NCI-H446 (cell line): ENCODE data around the gene ACAD9.
"Not testable (repeated sequence)": the region's sequence is repeated elsewhere in the genome, so short reads cannot be mapped to it uniquely, and the experiment has no call there.

ENCODE experiments used
- DNase-seq, 2 experiments: peaks; one replicate each; lab custom pipeline; 2025; lab: John Stamatoyannopoulos, UW

The ACAD9 gene

DNA sequence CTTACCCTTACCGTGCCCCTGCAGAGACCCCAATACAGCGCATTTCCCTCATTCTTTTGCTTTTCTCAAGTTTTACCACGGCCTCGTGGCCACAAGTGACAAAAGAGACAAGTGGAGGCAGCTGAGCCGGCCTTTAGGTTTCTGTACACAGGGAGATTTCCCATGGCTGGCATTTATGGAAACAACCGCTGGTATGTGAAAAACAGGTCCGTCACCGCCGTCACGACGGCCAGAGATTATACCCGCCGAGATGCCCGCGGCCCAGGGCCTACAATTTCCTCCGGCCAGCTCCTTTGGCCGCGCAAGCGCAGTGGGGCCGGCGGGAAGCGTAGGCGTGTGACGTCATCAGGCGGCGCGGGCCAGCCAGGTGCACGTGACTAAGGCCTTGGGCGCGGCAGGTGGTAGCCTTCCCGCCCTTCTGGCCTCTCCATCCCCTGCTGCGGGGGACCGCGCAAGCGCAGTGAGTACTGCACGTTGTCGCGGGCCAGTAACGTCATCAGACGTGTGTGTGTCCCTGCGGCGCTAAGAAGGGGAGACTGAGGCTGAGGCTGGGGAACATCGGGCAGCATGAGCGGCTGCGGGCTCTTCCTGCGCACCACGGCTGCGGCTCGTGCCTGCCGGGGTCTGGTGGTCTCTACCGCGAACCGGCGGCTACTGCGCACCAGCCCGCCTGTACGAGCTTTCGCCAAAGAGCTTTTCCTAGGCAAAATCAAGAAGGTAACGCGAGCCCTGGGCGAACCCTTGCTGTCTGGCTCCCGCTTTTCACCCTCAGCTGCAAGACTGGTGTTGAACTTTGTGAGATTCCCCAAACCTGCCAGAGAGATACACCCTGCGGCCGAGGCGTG is at the start of gene ACAD9:
Gene ACAD9, plus strand, starts transcription at position 496 of the 845 bp plus-strand sequence. Its CDS starts 72 bp downstream, at position 568.
- peak; percentile 96 to 99 for DNase-seq

DNA sequence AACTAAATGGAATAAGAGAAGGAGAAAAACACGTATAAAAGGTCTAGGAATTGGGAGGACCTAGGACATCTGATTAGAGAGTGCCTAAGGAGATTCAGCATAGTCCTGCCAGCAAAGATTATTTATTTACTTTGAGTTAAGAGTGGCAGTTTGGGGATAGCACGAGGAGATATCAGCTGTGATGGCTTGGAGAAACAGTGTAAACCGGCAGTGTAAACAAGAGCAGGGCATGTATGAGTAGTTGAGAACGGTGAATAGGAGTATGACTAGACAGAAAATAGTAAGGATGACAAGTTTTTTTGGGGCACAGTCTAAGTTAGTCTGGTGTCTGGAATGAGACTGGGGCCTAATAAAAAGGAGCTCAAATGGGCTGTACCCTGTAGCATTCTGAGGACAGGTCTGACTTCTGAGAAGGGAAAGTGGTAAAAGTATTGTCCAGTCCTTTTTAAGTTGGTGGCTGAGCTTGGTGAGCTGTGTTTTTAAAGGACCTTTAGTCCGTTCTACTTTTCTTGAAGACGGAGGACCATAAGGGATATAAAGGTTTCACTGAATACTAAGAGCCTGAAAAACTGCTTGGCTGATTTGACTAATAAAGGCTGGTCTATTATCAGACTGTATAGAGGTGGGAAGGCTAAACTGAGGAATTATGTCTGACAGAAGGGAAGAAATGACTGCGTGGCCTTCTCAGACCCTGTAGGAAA is 49.3 kb upstream of the ACAD9 start:
- DNase-seq, result not testable (repeated sequence)

- not testable (repeated sequence) for DNase-seq
Measured at GRCh38 chr3:128830762-128831161, 48.7 kb upstream of the ACAD9 start.

GRCh38 chr3:128832979-128833378 is 46.4 kb upstream of the ACAD9 start:
- not testable (repeated sequence) for DNase-seq

DNA sequence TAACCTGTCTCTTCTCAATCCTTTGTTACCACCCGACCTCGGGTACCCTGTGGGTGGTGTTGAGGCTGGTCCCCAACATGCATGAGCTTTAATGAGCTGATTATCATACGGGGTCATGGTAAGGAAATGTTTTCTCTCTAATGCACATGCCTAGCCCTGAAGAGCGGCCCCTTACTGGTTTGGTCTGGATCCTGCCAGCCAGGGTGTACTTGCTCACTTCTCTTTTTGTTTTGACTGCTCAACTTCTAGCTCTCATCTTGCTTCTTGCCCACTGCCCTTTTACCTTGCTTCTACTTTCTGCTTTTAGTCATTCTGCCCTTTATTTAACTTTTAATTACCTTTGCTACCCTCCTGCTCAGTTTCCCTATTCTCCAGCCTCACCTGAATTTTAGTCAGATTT is 44.3 kb upstream of the ACAD9 start:
- DNase-seq, result no peak

- no peak for DNase-seq
Measured at GRCh38 chr3:128841926-128842920, 37.2 kb upstream of the ACAD9 start.

DNA sequence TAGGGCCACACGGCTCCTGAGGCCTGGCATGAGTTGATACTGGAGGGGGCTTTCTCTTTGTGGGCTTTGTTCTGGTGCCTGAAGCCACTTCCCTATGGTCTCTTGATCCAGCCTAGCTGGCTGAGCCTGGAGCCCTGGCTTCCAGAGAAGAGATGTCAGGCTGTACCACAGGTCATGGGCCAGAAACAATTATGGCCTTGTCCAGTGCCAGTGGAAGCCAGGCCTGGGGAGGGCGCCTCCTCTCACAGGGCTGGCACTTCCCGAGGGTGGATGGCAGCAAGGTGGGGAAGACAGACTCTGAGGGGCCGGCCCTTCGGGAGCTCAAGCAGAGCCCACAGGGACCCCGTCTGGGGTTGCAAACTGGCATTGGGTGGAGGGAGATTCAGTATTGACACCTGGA is 34.9 kb upstream of the ACAD9 start:
- no peak for DNase-seq

GRCh38 chr3:128845119-128845777 is 34.2 kb upstream of the ACAD9 start:
- DNase-seq, result no peak

DNA sequence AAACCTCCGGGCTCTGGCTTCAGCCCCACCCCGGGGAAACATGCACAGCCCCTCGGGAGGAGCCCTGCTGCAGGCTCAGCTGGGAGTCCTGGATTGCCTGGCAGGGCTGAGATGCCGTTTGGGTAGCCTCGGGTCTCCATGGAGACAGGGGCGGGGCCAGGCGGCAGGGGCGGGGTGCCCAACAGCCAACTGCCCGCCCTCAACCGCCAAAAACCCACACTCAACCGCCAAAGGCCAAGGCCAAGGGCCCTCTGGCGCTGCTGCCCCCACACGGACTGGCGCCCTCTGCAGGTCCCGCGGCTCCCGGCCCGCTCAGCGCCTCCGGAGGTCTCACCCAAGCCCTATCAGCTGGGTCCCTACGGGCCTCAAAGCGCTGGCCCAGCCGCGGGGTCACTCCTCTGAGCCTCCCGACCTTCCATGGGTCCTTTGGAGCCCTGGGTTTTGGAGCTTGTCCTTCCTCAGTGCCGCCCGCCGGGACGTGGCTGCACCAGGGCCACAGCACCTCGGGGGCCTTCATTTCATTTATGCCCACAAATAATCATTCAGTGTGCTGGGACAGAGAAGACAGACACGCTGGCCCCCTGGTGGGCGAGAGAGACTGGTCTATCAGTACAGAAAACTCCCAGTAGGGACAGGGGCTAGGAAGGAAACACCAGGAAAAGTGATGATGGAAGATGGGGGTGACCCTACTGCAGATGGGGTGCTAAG is 33.5 kb upstream of the ACAD9 start:
- DNase-seq, result no peak

GRCh38 chr3:128846486-128846891 is 32.9 kb upstream of the ACAD9 start:
- DNase-seq, result no peak

DNA sequence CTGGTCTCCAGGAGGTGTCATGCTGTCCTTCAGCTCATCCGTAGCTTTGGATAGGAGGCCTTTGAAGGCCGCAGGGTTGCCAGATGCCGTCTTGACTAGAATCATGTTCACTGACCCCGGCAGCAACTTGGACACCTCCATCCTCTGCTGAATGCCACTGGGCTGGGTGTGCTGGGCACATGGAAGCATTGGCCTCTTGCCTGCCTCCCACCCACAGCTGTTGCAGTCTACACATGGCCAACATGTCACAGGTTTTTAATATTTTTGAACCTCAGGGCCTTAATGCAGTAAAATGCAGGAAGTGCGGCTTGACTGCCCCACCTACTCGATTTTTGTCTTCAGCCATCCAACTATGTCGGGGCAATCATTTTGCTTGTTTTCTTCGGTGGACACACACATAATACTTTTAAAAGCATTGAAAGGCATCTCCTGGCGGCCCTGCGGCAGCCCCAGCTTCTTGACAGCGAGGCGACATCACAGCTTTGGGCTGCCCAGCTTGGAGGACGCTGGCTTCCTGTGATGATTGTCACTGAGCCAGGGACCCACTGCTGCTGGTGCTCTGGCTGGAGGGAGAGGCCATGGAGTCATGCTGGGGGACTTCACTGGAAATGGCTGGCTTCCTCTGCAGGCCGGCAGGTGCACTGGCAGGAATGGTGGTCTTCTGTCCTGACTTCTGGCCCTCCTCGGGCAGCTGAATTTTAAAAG is 31.6 kb upstream of the ACAD9 start:
- no peak for DNase-seq

DNA sequence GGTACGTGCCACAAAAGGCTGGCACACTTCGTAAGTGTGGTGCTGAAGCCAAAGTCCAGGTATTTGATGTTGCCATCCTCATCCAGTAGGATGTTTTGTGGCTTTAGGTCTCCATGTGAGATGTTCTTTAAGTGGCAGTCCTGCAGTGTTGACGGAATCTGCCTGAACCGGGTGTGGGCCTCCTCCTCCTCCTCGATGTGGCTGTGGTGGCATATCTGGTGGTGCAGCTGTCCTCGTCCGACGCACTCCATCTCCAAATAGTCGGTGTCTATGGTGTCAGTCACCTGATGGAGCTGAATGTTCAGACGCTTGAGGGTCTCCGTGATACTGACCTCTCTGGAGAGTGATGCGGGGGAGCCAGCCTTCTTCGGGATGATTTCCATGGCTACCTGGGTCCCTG is 30.5 kb upstream of the ACAD9 start:
- no peak for DNase-seq

- no peak for DNase-seq
Measured at GRCh38 chr3:128849911-128850455, 29.4 kb upstream of the ACAD9 start.

- DNase-seq, result no peak
Measured at GRCh38 chr3:128850544-128850943, 28.9 kb upstream of the ACAD9 start.

DNA sequence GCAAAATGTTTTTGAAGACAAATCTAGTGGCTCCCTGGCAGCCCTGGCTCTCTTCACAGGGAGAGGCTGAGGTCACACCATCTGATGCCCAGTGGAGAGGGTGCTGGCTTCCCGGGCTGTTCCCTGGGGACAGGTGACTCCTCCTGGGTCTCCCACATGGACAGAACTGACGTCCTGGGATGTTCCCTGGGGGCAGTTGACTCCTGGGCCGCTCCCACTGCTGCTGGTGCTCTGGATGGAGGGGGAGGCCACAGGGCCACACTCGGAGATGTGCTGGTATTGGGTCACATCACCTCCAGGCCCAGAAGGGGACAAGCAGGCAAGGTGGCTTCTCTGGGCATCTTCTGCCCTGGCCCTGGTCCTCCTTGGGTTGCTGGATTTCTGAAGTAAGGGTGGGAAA is 27.8 kb upstream of the ACAD9 start:
- DNase-seq, result no peak

- DNase-seq, result no peak
Measured at GRCh38 chr3:128853826-128854225, 25.6 kb upstream of the ACAD9 start.

DNA sequence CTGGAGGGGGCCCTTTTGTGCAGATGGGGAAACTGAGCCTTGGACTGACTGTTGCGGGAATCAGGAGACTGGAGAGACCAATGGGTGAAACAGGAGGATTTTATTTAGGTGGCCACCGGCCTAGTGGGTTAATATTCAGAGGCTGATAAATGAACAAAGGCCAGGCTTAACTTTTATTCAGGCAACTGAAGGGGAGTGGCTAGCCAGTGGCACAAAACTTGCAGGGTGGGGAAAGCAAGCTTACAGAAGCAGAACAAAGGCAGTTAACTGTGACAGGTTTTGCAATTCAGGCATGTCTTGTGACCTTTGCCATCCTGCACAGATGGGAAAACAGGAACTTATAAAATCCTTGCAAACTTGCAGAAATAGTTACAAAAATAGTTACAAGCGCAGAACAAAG is 24.9 kb upstream of the ACAD9 start:
- DNase-seq, result no peak

DNA sequence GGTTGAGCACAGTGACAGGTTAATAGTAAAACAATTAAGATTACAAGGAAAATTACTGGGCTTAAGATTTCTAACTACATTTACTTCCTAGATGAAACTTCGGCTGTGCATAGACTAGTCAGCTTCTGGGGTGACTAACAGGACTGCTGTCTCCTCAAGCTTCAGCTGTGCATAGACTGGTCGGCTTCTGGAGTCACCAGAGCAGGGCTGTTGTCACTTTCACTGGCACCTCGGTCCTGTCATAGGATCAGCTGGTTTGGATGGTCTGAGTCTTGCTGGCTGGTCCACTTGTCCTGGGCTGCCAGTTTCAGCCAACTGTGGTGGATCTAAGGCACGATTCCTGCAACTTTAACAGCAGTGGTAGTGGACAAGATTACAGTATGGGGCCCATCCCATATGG is 23.9 kb upstream of the ACAD9 start:
- DNase-seq, result no peak

DNA sequence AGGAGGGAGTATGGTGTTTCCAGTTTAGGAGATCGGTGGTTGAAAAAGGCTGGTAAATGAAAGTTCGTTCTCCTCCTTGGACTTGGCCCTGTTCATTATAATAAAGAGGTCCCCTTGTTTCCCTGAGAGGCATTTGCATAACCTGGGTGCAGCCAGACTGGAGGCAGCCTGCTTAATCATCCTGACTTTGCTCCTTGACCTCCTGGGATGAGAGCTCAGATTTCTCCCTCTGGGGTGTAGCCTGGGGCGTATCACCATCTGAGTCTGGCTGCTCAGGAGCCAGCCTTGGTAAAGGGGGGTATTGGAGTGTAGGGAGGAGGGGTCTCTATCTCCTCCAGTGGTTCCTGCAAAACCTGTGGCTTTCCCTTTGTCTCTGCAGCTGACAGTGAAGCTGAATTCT is 21.3 kb upstream of the ACAD9 start:
- DNase-seq, result no peak

GRCh38 chr3:128859630-128860029 is 19.8 kb upstream of the ACAD9 start:
- no peak for DNase-seq
